Activated gamma-delta T cell (primary cell): ENCODE data around the gene KCNN3.

Experiments
- DNase-seq: peaks from one replicate; lab custom pipeline; 2025; lab: John Stamatoyannopoulos, UW

The KCNN3 gene

GRCh38 chr1:154816369-154816768 is 53.7 kb downstream of the KCNN3 start:
- no peak for DNase-seq

DNA sequence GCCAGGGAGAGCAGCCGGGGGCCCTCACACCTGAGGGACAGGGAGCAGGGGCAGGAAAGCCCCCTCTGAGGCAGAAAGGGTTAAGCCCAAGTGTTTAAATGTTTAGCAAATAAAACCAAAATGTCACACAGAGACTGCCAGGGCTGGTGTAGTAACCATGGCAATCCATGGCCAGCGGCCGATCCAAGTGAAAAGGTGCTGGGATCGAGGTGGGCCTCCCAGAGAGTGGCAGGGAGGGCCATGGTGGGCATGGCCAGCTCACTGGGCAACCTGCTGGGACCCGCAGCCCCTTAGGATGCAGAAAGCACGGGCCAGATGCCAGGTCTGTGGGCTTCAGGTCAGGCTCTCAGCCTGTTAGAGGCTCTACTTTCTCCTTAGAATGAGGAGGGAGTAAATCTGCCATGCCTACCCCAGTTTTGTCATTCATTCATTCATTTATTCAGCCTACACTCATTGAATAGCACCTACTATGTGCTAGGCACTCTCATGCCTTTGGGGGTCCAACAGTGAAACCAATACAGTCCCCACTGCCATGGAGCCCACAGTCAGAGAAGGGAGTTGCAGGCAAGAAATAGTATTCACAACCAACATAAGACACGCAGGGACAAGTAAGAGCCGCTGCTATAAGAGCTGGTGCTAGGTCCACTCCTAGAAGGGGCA is 56.1 kb downstream of the KCNN3 start:
- DNase-seq, result no peak

DNA sequence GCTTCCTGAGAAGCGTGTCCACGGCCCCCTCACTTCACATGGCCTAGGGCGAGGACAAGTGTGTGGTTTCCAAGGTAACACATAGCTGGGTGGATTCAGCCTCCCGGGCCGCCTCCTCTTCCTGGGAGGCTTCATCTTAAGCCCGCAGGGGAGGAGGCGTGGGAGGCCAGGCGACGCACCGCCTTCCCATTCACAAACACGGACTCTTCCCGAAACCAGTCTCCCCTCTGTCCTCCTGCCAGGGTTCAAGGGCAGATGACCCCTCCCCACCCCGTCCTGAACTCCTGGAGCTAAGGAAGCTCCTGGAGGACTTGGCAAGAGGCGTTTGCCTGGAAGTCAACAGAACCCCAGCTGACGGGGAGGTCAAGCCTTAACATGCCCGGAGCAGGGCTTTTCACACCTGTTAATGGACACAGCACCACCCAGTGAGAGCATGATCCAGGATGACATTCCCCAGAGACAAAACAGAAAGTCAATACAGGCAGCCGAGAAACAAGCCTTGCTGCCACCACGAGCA is 56.7 kb downstream of the KCNN3 start:
- no peak for DNase-seq

- DNase-seq, result no peak
Measured at GRCh38 chr1:154812877-154813276, 57.2 kb downstream of the KCNN3 start.

GRCh38 chr1:154810571-154810970 is 59.5 kb downstream of the KCNN3 start:
- no peak for DNase-seq

DNA sequence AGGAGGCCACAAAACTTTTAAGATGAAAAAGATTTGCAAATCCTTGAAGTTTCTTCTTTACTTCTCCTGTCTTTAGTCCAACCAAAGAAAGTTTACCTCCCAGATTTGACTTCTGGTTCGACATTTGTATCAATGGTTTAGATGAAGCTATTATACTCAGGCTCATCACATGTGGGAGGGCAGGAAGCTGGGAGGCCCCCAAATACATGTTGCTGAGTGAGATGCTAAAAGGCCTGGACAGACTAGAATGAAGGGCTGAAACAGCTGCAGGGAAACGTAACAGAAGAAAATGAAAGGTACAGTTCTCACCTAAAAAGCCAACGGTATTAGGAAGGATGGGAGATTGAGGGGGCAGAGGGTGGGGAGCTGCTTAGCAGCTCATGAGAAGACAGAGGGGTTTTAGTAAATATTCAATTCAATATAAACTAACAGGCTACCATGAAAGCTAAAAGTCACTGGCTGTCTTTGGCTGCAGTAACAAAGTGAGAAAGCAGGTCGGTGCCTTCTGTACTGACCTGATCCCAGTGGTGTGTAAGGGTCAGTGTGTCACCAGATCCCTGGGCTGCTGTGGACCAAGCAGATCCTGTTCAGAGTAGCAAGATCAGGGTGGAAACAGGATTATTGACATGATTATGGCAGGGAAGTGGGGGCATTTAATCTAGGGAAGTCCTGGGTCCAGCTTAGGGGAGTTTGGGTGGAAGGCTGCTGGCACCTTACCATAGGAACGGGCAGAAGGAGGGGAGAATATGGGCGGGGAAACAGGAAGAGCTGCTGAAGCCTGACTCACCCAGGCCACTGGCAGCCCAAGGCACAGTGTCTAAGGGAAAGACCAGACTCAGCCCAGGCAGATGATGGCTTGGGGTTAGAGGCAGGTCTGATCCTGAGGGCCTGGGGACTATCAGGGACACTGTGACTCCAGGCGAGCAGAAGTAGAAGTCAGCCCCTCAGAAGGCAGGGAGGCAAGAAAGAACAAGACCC is 60.4 kb downstream of the KCNN3 start:
- no peak for DNase-seq

- DNase-seq, result no peak
Measured at GRCh38 chr1:154808909-154809262, 61.2 kb downstream of the KCNN3 start.

GRCh38 chr1:154808261-154808908 is 61.7 kb downstream of the KCNN3 start:
- no peak for DNase-seq

DNA sequence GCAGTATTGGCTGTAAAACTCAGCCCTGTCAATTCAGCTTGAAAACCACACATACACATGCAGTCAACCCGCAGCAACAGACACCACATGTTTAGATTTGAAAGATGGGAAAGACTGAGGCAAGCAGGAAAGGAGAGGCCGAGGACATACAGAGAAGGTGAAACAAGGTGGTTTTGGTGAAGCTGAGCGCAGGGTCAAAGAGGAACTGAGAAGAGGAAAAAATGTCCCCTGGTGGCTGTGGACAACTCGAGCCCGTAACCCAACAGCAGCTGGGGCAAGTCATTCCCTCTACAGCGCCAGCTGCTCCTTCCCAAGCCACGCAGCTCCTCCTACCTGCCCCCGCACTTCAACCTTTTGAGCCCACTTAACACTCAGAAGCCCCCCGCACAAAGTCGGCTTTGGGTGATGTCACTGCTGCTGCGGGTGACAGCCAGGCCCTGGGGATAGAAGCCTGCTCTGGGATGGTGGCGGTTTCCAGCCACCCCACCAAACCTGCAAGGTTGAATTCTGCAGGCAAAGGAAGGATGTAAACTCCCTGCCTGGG is 63.0 kb downstream of the KCNN3 start:
- DNase-seq, result no peak

DNA sequence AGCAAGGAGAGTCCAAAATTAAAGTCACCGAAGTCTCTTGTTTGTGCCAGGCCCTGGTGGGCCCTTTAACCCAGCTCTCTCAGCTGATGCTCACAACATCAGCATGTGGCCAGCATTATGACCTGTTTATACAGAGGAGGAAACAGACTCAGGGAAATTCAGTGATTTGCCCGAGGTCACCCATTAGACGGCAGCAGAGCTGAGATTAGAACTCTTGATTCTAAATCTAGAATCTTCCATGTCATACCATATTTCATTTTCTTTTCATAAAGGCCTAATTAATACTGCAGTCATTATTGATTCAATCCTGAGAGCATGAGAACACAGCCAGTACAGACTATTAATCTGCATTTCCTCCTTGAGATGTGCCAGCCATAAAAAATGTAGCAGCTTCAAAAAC is 63.7 kb downstream of the KCNN3 start:
- DNase-seq, result no peak

GRCh38 chr1:154802982-154803920 is 66.8 kb downstream of the KCNN3 start:
- no peak for DNase-seq

DNA sequence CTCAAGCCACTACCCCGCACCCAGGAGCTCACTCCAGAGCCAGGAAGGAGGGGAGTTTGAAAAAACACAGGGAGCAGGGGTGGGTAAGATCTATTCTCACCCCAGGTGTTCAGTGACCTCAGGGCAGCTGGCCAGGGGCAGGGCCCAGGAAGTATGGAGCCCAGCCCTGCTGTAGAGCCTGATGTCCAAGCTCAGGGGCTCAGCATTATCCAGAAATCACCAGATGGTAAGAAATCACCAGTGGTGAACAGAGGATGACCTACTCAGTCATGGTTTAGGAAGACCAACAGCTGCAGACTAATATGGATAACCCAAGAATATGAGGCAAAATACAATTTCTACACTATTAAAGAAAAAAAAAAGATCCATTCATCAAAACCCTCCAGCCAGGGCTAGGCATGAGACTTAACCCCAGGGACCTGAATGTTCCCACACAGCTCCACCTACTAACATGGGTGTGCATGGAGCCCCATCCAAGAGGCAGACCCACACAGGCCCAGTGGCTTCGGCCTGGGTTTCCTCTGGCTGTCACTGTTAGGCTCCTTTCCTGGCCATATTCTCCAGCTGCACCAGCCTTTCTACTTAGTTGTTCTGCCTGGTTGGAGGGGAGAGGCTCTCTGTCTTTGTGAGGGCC is 67.6 kb downstream of the KCNN3 start:
- DNase-seq, result no peak

GRCh38 chr1:154801234-154802011 is 68.7 kb downstream of the KCNN3 start:
- DNase-seq, result no peak

GRCh38 chr1:154799188-154799587 is 70.9 kb downstream of the KCNN3 start:
- DNase-seq, result no peak

GRCh38 chr1:154798645-154799044 is 71.4 kb downstream of the KCNN3 start:
- DNase-seq, result no peak

- no peak for DNase-seq
Measured at GRCh38 chr1:154797175-154797574, 72.9 kb downstream of the KCNN3 start.

GRCh38 chr1:154796303-154796892 is 73.7 kb downstream of the KCNN3 start:
- DNase-seq, result no peak

DNA sequence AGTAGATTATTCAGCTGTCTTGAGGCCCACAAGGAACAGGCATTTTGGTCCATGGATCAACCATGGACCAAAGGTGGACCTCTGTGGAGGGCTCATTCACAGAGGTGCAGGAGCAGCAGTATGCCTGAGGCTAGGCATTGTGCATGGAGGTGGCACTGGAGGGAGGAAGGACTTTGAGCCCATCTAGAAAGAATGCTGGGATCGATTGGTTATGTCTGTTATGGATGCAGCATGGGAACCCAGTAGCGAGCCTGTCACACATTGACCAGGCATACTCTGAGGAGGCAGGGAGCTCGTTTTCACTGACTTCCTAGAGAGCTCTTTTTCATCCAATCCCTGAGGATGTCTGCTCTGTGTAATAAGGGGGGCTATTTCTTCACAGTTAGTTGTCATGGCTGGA is 75.5 kb downstream of the KCNN3 start:
- no peak for DNase-seq

- no peak for DNase-seq
Measured at GRCh38 chr1:154793685-154794084, 76.4 kb downstream of the KCNN3 start.
